Testis (tissue), 2 donors: ENCODE data around the gene LYST.

ENCODE experiments used
- POLR2A ChIP-seq: fragments of 450-650 bp; IDR thresholded peaks from one replicate; pipeline ENCODE4 v1.6.1; 2017; ENCODE audit warnings: antibody characterized with exemption, mild to moderate bottlenecking, moderate library complexity
- TF ChIP-seq, protein P1 (sequence below), 3 experiments: fragments of 450-650 bp in 2 of 3; fragments of 200-600 bp in 1 of 3; sonication (generic) in 1 of 3; IDR thresholded peaks; one replicate each; pipeline ENCODE4 v1.5.1; 2016 to 2019; ENCODE audit warnings: antibody characterized with exemption in 3 of 3, mild to moderate bottlenecking in 2 of 3, moderate library complexity in 1 of 3

DNA sequence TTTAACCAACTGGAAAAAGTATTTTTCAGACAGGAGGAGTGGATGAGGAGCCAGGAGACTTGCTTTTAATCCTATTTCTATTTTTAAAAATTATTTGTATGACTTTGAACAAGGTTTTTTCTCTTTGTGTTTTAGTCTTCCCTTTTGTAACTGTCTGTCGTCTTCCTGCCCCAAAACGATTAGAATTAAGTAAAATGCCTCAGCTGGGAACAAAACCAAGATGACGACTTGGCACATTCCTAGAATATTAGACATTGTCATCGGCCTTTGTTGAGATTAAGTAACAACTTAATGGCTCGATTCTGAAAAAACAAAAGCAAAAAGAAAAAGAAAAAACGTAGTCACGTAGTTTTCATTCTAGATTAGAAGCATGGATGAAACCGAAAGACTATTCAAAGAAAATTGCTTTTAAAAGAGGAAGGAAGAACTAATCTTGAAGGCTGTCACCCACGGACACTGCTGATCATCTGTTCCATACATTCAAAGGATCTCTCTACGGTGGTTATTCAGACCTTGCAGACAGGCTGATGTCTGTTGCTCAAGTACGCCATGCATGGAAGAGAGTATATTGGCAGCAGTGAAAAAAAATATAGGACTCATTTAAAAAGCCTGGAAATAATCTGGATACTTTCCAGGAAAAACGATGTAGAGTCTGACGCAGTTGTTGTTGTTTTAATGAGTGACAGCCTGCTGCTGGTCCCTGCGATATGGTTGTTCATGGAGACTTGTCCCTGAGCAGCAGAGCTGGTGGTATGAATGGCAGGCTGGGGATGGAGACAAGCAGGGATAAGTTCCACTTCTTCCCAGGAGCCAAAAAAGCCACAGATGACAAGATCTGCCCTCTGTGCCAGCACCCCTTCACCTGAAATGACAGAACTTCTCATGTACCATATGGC is 234.0 kb downstream of the LYST start:
- TF ChIP-seq, protein P1, sequence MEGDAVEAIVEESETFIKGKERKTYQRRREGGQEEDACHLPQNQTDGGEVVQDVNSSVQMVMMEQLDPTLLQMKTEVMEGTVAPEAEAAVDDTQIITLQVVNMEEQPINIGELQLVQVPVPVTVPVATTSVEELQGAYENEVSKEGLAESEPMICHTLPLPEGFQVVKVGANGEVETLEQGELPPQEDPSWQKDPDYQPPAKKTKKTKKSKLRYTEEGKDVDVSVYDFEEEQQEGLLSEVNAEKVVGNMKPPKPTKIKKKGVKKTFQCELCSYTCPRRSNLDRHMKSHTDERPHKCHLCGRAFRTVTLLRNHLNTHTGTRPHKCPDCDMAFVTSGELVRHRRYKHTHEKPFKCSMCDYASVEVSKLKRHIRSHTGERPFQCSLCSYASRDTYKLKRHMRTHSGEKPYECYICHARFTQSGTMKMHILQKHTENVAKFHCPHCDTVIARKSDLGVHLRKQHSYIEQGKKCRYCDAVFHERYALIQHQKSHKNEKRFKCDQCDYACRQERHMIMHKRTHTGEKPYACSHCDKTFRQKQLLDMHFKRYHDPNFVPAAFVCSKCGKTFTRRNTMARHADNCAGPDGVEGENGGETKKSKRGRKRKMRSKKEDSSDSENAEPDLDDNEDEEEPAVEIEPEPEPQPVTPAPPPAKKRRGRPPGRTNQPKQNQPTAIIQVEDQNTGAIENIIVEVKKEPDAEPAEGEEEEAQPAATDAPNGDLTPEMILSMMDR (IDR thresholded peaks at IDR 0.05): no peak
- no peak for TF ChIP-seq POLR2A
